HepG2 (cell line): ENCODE results near the gene CHCHD6. TPM values are rescaled to one million over a fixed set of nuclear protein-coding genes. Genes with fewer than 3 reads are reported as not detected.
A peak's percentile ranks its signal among the peaks of the same experiment; 100 is the strongest.

Source experiments
- EED ChIP-seq: sonication (generic); formaldehyde crosslinking; IDR thresholded peaks from 2 replicates; pipeline ENCODE4 v1.5.0; 2020; ENCODE audit warnings: mild to moderate bottlenecking, missing genetic modification reagents
- FOSL2 ChIP-seq: sonication (generic); formaldehyde crosslinking; IDR thresholded peaks from 2 replicates; pipeline ENCODE4 v1.4.0; 2020; ENCODE audit warnings: missing genetic modification reagents
- MIXL1 ChIP-seq: IDR thresholded peaks from 2 replicates; pipeline ENCODE4 v1.6.1; 2016
- MYNN ChIP-seq: sonication (generic); formaldehyde crosslinking; IDR thresholded peaks from 2 replicates; pipeline ENCODE4 v1.4.0; 2020; ENCODE audit warnings: mild to moderate bottlenecking, low read depth, missing genetic modification reagents
- NCOA1 ChIP-seq: sonication (generic); formaldehyde crosslinking; IDR thresholded peaks from 2 replicates; pipeline ENCODE4 v1.9.0; 2021; ENCODE audit warnings: missing genetic modification reagents
- NCOA5 ChIP-seq: sonication (generic); formaldehyde crosslinking; IDR thresholded peaks from 2 replicates; pipeline ENCODE4 v1.4.0; 2020; ENCODE audit warnings: missing genetic modification reagents
- NR0B2 ChIP-seq: sonication (generic); formaldehyde crosslinking; IDR thresholded peaks from 2 replicates; pipeline ENCODE4 v1.4.0; 2020; ENCODE audit warnings: mild to moderate bottlenecking, missing genetic modification reagents
- PTBP1 ChIP-seq: fragments of 200-400 bp; formaldehyde crosslinking; IDR thresholded peaks from 2 replicates; pipeline ENCODE4 v1.6.1; 2018; ENCODE audit warnings: low read length, low read depth; ENCODE audit not compliant: poor library complexity, severe bottlenecking
- RFXANK ChIP-seq: IDR thresholded peaks from 2 replicates; pipeline ENCODE4 v1.6.1; 2016
- TBX2 ChIP-seq: sonication (generic); formaldehyde crosslinking; IDR thresholded peaks from 2 replicates; pipeline ENCODE4 v1.5.0; 2020; ENCODE audit warnings: missing genetic modification reagents, mild to moderate bottlenecking, borderline replicate concordance
- ZBTB39 ChIP-seq: sonication (generic); formaldehyde crosslinking; IDR thresholded peaks from 2 replicates; pipeline ENCODE4 v1.5.0; 2020; ENCODE audit warnings: missing genetic modification reagents
- ZNF235 ChIP-seq: sonication (generic); formaldehyde crosslinking; IDR thresholded peaks from 2 replicates; pipeline ENCODE4 v1.8.1; 2023; ENCODE audit warnings: mild to moderate bottlenecking, missing genetic modification reagents, borderline replicate concordance
- ZNF614 ChIP-seq: IDR thresholded peaks from 2 replicates; pipeline ENCODE4 v1.6.1; 2018; ENCODE audit warnings: missing biosample characterization, missing genetic modification reagents, inconsistent platforms, borderline replicate concordance
- ZNF773 ChIP-seq: sonication (generic); formaldehyde crosslinking; IDR thresholded peaks from 2 replicates; pipeline ENCODE4 v1.4.0; 2020; ENCODE audit warnings: missing genetic modification reagents, borderline replicate concordance
- ZNF775 ChIP-seq: sonication (generic); formaldehyde crosslinking; IDR thresholded peaks from 2 replicates; pipeline ENCODE4 v1.4.0; 2020; ENCODE audit warnings: missing genetic modification reagents, mild to moderate bottlenecking, moderate library complexity, borderline replicate concordance
- ZNF839 ChIP-seq: sonication (generic); formaldehyde crosslinking; IDR thresholded peaks from 2 replicates; pipeline ENCODE4 v1.4.0; 2020; ENCODE audit warnings: missing genetic modification reagents, mild to moderate bottlenecking, borderline replicate concordance
- polyA plus RNA-seq, 8 experiments: library from polyadenylated mRNA; depleted of rRNA in 3 of 8; stranded (reverse) in 7 of 8; unstranded in 1 of 8; fragments of >200 nt; fragmentation: Illumina TruSeq in 4 of 8; extraction: Trizol in 4 of 8; gene quantifications; 2 replicates each; pipeline versions ENCODE4 v1.2.1 to v1.2.3, GENCODE V29; 2011 to 2016; ENCODE audit warnings: low read depth in 4 of 8, missing spikeins in 1 of 8, mixed read lengths in 1 of 8; ENCODE audit not compliant: insufficient read depth in 1 of 8
- total RNA-seq, 5 experiments: library from RNA; depleted of rRNA; stranded (reverse); fragments of >200 nt; fragmentation: Illumina TruSeq; extraction: Trizol; gene quantifications; 2 replicates each; pipeline ENCODE4 v1.2.3, GENCODE V29; 2016; ENCODE audit warnings: low read depth in 1 of 5
- TF ChIP-seq, protein P1 (sequence below): sonication (generic); formaldehyde crosslinking; IDR thresholded peaks from 2 replicates; pipeline ENCODE4 v1.4.0; 2020; ENCODE audit warnings: missing genetic modification reagents, borderline replicate concordance

CHCHD6 gene
- total and polyA plus RNA-seq, 2 of the 13 experiments (the other 11 are each of a cell fraction or from before 2014, with no cell fraction given): 20.3 to 20.8 TPM

- TF ChIP-seq, protein P1, sequence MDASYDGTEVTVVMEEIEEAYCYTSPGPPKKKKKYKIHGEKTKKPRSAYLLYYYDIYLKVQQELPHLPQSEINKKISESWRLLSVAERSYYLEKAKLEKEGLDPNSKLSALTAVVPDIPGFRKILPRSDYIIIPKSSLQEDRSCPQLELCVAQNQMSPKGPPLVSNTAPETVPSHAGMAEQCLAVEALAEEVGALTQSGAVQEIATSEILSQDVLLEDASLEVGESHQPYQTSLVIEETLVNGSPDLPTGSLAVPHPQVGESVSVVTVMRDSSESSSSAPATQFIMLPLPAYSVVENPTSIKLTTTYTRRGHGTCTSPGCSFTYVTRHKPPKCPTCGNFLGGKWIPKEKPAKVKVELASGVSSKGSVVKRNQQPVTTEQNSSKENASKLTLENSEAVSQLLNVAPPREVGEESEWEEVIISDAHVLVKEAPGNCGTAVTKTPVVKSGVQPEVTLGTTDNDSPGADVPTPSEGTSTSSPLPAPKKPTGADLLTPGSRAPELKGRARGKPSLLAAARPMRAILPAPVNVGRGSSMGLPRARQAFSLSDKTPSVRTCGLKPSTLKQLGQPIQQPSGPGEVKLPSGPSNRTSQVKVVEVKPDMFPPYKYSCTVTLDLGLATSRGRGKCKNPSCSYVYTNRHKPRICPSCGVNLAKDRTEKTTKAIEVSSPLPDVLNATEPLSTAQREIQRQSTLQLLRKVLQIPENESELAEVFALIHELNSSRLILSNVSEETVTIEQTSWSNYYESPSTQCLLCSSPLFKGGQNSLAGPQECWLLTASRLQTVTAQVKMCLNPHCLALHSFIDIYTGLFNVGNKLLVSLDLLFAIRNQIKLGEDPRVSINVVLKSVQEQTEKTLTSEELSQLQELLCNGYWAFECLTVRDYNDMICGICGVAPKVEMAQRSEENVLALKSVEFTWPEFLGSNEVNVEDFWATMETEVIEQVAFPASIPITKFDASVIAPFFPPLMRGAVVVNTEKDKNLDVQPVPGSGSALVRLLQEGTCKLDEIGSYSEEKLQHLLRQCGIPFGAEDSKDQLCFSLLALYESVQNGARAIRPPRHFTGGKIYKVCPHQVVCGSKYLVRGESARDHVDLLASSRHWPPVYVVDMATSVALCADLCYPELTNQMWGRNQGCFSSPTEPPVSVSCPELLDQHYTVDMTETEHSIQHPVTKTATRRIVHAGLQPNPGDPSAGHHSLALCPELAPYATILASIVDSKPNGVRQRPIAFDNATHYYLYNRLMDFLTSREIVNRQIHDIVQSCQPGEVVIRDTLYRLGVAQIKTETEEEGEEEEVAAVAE (CRISPR knock-in tag): 0 out of 2 replicates have a peak, but pooled peaks have one; percentile 30
- 0 out of 2 replicates have a peak, but pooled peaks have one; percentile 45 for TF ChIP-seq MYNN (CRISPR knock-in tag)
- 0 out of 2 replicates have a peak, but pooled peaks have one; percentile 61 for TF ChIP-seq ZNF775 (CRISPR knock-in tag)
- 0 out of 2 replicates have a peak, but pooled peaks have one; percentile 38 for TF ChIP-seq ZNF235 (CRISPR knock-in tag)
- TF ChIP-seq ZNF773 (CRISPR knock-in tag): no peak
- no peak for TF ChIP-seq MIXL1 (CRISPR knock-in tag)
- no peak for TF ChIP-seq NR0B2 (CRISPR knock-in tag)
- peak; percentile 74 for TF ChIP-seq EED (CRISPR knock-in tag)
- TF ChIP-seq FOSL2: 0 out of 2 replicates have a peak, but pooled peaks have one; percentile 31
- no peak for TF ChIP-seq RFXANK (CRISPR knock-in tag)
- TF ChIP-seq NCOA5 (CRISPR knock-in tag): no peak
- no peak for TF ChIP-seq ZNF839
- TF ChIP-seq PTBP1: peak; percentile 68
- no peak for TF ChIP-seq ZBTB39
- TF ChIP-seq NCOA1: no peak
- TF ChIP-seq TBX2 (CRISPR knock-in tag): peak; percentile 52; the same call in 1 of the 2 replicates
- no peak for TF ChIP-seq ZNF614 (CRISPR knock-in tag)
These were observed 278.6 kb downstream of the CHCHD6 start, which contains the start of gene PLXNA1 (continued) for GRCh38 chr3:126982471-126983175.
